22Rv1 (cell line): Measurements from ENCODE around the gene LEMD1.
A peak's percentile ranks its signal among the peaks of the same experiment; 100 is the strongest.

Experiments
- CTCF ChIP-seq: fragments of 450-650 bp; IDR thresholded peaks from 2 replicates; pipeline ENCODE4 v1.5.1; 2017; ENCODE audit warnings: mild to moderate bottlenecking
- ZFX ChIP-seq: fragments of 450-650 bp; IDR thresholded peaks from 2 replicates; pipeline ENCODE4 v1.6.1; 2017; ENCODE audit warnings: antibody characterized with exemption, borderline replicate concordance

- TF ChIP-seq CTCF (peak; percentile 100), ZFX (no peak)
These were observed 86.2 kb downstream of the LEMD1 start for GRCh38 chr1:205335692-205336091.
